Stimulated activated CD4-positive, alpha-beta T cell treated with anti-CD3 and anti-CD28 coated beads, Interleukin-15, amount 100 ng/mL, for 48 hours (primary cell): ENCODE measurements around the gene PLPPR3.

Experiments used
- DNase-seq, 2 donors: peaks; one replicate each; pipeline ENCODE4 v3.0.0-alpha.2; 2020; ENCODE audit warnings: low read depth in 2 of 2

Gene PLPPR3

GRCh38 chr19:778910-779653 lies 42.7 kb downstream of the PLPPR3 start:
- DNase-seq = no peak

DNA sequence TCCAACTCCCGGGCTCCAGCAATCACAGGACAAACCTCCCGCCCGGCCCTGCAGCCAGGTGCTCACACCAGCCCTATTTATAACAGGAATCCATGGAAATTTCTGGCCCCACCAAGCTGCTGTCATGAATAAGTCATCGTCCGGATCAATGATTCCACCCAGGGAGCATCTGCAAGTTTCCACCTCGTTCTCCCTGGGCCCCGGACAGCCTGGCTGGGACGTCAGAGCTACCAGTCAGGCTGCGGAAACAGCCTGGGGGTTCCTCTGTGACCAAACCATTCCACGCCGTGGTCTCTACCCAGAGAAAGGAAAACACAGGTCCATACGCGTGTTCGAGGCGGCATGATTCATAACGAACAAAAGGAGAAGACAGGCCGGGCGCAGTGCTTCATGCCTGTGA lies 45.2 kb downstream of the PLPPR3 start:
- no peak for DNase-seq

DNA sequence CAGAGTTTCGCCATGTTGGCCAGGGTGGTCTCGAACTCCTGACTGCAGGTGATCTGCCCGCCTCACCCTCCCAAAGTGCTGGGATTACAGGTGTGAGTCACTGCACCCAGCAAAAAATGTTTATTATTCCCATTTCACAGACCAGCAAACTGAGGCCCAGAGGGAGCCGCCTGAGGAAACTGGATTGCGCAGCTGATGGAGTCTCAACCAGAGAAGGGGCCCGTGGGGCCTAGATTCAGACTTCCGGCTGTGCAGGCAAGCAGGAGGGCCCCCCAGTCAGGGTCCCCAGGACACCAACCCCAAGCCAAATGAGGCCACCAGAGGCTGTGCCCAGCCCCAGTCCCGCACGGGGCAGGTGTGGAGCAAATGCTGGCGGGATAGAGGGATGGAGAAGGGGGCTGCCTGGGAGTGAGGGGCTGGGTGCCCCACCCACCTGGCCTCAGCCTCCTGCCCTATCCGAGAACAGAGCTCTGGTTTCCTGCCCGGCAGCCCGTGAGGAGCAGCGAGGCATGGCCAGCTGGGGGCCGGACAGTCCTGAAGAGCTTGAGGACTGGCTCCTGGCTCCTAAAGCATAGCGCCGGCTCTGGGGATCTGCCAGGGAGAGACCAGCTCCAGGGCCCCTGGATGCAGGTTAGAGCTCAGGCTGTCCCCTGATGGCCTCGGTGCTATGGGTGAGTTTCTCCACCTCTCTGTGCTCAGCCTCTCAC lies 48.9 kb downstream of the PLPPR3 start:
- DNase-seq = no peak

- no peak for DNase-seq
These were observed 49.7 kb downstream of the PLPPR3 start for GRCh38 chr19:772063-772462.

DNA sequence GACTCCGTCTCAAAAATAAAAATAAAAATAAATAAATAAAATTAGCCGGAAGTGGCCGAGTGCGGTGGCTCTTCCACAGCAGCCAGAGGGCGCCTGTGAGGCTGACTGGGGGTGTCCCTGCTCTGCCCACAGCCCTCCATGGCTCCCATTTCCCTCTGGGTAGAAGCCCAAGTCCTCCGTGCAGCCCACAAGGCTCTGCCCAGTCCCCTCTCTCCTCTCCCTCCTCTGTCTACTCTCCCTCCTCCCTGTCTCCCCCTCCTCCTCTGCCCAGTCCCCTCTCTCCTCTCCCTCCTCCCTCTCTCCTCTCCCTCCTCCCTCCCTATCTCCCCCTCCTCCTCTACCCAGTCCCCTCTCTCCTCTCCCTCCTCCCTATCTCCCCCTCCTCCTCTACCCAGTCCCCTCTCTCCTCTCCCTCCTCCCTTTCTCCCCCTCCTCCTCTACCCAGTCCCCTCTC lies 50.4 kb downstream of the PLPPR3 start:
- DNase-seq = no peak

DNA sequence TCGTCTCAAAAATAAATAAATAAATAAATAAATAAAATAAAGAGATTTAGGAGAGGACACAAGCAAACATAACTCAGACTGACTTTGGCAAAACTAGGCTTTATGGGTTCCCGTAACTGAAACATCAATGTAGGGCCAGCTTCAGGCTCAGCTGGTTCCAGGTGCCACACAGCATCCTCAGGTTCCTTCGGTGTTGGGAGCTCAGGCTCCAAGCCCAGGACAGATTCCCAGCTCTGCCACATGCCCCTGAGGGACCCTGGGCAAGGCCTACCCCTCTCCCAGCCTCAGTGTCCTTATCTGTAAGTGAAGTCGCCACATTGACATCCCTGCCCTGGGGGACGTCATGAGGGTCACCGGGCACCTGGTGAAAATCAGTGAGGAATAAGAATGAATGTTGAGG lies 52.1 kb downstream of the PLPPR3 start:
- no peak for DNase-seq

DNA sequence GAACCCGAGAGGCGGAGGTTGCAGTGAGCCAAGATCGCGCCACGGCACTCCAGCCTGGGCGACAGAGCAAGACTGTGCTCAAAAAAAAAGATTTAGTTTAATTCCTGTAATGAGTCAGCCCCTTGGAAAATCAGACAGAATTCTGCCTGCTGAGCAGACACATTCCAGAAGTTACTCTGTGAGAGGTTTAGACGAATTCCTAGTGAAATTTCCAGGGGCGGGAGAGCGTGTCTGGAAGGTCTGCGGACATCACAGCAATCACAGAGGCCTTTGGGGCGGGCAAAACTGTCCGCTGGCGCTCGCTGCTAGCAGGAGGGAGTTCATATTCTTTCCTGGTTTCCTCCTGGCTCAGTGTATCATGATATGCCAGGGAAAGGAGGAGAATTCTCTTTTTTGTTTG lies 53.3 kb downstream of the PLPPR3 start:
- DNase-seq = no peak

DNA sequence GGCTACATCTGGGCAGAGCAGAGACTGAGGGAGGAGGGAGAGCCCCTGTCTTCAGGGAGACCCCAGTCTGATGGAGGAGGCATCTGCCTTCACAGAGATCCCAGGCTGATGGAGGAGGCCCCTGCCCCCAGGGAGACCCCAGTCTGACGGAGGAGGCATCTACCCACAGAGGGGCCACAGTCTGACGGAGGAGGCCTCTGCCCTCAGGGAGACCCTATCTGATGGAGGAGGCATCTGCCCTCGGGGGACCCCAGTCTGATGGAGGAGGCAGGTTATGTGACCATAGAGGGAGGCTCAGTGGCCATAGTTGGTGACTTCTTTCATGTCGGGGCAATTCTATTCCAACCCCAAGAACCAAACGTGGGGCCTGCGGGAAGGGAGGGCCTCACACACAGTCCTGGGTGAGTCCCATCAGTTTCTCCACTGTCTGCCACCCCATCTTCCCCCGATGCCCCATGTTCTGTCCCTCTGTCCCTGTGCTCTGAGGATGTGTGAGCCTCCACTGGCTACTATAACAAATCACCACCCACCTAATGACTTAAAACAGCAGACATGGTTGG lies 56.5 kb downstream of the PLPPR3 start:
- DNase-seq = no peak

DNA sequence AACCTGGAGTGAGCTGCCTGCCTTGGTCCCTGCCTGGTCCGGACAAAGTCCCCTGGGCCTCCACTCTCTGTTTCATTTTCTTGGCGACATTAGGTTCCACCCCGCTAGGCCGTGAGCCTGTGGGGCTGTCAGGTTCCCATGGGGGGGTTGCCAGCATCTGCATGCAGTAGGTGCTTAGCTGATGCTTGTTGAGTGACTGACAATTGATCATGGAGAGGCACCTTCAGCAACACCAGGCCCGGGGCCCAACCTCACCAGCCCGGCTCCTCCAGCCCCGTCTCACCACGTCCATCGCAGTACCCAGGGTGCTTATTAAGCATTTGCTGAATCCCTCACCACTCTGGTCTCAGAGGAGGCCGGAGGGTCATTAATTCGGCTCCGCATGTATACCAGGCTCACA lies 57.5 kb downstream of the PLPPR3 start:
- no peak for DNase-seq

DNA sequence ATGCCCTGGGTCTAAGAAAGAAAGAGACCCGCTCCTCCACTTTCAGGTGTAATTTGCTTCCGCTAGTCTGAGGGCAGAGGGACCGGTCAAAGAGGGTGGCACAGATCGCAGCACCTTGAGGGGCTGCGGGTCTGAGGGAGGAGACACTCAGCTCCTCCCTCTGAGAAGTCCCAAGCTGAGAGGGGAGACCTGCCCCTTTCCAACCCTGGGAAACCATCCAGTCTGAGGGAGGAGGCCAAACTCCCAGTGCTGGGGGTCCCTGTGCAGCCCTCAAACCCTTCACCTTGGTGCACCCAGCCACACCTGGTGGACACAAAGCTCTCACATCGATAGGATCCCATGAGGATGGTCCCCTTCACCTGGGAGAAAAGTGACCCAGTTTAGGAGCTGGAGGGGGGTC lies 57.9 kb downstream of the PLPPR3 start:
- DNase-seq = no peak

DNA sequence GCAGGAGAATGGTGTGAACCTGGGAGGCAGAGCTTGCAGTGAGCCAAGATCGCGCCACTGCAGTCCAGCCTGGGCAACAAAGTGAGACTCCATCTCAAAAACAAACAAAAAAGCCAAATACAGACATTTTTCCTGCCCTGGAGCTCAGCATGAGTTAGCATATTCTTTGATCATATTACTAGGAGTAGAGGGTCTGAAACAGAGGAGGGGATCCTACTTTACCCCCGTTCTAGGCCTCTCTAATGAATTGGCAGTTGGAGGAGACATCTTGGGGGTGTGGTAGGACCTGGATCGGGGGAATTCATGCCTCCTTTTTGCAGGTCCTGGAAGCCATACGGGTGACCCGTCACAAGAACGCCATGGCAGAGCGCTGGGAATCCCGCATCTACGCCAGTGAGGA lies 58.6 kb downstream of the PLPPR3 start:
- no peak for DNase-seq
